ENCODE results near the gene HYCC2.
"Not testable (repeated sequence)": the region's sequence is repeated elsewhere in the genome, so short reads cannot be mapped to it uniquely, and the experiment has no call there.

Gene HYCC2

DNA sequence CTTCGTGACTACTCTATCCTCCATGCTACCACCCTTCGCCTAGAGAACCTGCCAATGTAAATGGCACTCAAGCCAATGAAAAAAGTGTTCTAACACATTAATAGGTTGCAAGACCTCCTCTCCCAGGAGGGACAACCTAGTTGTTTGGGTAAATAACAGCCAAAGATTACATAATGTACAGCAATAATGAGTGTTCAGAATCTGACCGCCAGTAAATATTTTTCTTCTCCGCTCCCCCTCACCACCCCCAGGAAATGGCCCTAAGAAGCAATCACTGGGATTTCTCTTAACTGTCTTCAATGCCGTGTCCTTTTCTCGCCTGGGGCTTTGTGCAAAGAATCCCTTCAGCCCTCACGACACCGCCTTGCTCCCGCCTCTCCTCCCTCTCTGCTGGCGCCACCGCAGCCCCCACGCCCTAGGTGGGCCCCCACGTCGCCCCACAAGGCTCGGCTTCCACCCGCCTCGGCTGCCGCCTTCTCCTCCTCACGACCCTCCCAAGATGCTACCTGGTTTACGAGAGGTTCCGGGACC, 458 bp downstream of the HYCC2 start:
- no peak for DNase-seq

- no peak for DNase-seq
Measured at GRCh38 chr2:201064797-201065329, 6.6 kb downstream of the HYCC2 start.

- DNase-seq: peak; percentile 87
Measured at GRCh38 chr2:201063516-201063915, 8.0 kb downstream of the HYCC2 start.

- DNase-seq: no peak
Measured at GRCh38 chr2:201059961-201060755, 11.3 kb downstream of the HYCC2 start.

- DNase-seq: no peak
Measured at GRCh38 chr2:201058914-201059313, 12.6 kb downstream of the HYCC2 start.

DNA sequence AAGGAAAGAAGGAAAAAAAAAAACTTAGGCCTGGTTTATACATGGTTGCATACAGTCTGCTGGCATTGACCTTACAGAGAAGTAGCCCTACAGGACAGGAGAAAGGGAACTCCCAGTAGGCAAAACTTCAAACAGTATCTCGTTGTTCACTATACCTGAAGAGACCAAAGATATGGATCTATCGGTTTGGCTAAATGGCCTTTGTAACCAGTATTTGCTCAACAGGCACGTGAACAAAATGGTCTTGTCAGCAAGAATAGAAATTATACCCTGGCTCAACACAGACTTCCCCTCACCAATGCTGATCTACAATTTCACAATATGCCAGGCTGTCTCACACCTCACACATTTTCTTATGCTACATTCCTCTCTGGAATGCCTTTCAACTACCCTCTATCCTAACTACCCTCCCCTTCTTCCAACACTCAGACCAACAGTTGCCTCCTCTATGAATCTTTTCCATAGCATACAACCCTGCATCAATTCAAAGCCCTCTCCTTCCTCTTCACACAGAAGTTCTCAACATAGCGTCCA, 13.7 kb downstream of the HYCC2 start:
- DNase-seq: no peak

- no peak for DNase-seq
Measured at GRCh38 chr2:201057087-201057521, 14.4 kb downstream of the HYCC2 start.

DNA sequence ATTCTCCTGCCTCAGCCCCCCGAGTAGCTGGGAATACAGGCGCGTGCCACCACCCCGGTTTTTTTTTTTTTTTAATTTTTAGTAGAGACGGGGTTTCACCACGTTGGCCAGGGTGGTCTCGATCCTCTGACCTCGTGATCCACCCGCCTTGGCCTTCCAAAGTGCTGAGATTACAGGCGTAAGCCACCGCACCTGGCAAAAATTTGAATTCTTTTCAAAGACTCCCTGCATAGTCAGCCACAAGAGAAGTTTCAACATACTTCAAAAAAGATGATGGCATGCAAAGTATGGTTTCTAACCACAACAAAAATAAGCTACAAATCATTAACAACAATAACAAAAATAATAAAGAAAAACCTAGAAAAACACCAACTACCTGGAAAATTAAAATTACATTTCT, 22.0 kb downstream of the HYCC2 start:
- DNase-seq: no peak

GRCh38 chr2:201046881-201047280, 24.6 kb downstream of the HYCC2 start:
- DNase-seq: no peak

- DNase-seq: not testable (repeated sequence)
Measured at GRCh38 chr2:201043050-201043449, 28.4 kb downstream of the HYCC2 start.

DNA sequence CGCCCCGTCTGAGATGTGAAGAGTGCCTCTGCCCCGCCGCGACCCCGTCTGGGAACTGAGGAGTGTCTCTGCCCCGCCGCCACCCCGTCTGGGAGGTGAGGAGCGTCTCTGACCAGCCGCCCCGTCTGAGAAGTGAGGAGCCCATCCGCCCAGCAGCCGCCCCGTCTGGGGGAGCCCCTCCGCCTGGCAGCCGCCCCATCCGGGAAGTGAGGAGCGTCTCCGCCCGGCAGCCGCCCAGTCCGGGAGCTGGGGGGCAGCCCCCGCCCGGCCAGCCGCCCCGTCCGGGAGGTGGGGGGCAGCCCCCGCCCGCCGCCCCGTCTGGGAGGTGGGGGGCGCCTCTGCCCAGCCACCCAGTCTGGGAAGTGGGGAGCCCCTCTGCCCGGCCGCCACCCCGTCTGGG, 29.0 kb downstream of the HYCC2 start:
- not testable (repeated sequence) for DNase-seq

- DNase-seq: no peak
Measured at GRCh38 chr2:201040867-201041628, 30.4 kb downstream of the HYCC2 start.

DNA sequence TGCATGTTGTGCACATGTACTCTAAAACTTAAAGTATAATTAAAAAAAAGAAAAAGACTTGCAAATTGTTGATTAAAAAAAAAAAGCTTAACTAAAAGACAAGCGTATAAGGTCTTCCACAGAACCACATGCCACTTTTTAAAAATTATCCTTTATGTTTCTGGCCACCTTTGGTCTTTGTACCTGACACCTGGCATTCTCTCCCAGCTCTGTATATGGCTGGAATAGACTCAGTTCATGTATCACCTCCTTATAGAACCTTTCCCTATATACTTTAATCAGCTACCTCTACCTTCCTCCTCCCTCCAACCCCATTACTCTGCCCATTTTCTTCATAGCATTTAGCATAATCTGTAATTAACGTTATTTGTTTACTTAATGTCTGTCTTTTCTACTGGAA, 32.6 kb downstream of the HYCC2 start:
- DNase-seq: no peak

- not testable (repeated sequence) for DNase-seq
Measured at GRCh38 chr2:201038361-201038760, 33.1 kb downstream of the HYCC2 start.

DNA sequence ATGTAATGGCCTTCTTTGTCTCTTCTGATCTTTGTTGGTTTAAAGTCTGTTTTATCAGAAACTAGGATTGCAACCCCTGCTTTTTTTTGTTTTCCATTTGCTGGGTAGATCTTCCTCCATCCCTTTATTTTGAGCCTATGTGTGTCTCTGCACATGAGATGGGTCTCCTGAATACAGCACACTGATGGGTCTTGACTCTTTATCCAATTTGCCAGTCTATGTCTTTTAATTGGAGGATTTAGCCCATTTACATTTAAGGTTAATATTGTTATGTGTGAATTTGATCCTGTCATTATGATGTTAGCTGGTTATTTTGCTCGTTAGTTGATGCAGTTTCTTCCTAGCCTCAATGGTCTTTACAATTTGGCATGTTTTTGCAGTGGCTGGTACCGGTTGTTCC, 37.1 kb downstream of the HYCC2 start:
- not testable (repeated sequence) for DNase-seq

DNA sequence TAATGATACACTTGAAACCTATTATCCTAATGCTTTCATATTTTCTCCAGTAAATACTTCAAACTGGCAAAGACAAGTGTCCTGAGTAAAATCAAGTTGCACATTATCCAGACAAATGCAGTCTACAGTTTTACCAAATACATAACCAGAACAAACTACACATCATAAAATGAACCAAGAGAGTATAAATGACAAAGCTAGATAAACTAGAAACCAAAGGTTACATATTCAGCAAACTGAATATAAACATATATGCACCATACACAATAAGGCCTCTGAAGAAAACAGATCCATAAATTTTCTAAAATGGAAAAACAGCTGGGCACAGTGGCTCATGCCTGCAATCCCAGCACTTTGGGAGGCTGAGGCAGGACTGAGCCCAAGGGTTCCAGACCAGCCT, 47.0 kb downstream of the HYCC2 start:
- no peak for DNase-seq

DNA sequence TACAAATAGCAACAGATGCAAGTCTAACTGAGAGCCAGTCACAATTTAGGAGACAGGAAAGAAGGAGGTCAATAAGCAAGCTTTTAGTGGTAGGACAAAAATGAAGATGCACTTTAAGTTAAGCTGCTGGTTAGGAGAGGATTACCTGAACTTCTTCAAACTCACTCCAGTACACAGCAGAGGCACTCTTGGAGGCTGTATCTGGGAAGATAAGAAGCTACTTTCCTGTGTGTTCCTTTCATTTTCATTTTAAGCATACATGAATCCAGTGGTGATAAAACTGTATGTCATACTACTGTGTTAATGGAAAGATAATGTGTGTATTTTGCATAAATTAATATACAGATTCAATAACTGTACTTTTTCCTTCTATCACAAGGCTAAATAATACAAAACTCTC, 49.6 kb downstream of the HYCC2 start:
- no peak for DNase-seq
